SK-N-SH (cell line): ENCODE results near the gene SNHG17. TPM values are rescaled to one million over a fixed set of nuclear protein-coding genes. Genes with fewer than 3 reads are reported as not detected.

ENCODE experiments used
- CTCF ChIA-PET: fragments of 300-600, 350-600 bp; formaldehyde crosslinking; extraction: SDS; loops from one replicate; lab custom pipeline; 2021; lab: Yijun Ruan, JAX
- POLR2A ChIA-PET: fragments of 350-600 bp; sonication (Branson Sonifier 250); formaldehyde crosslinking; extraction: SDS; loops from one replicate; lab custom pipeline; 2020; ENCODE audit warnings: antibody characterized with exemption, inconsistent platforms; lab: Yijun Ruan, JAX
- DNase-seq: peaks from one replicate; pipeline ENCODE4 v3.0.0; 2012
- H2AFZ ChIP-seq: fragments of 200-600 bp; sonication (generic); 2 replicates; pipeline ENCODE4 v1.8.1; 2016; ENCODE audit warnings: antibody characterized with exemption, mild to moderate bottlenecking, low read depth
- H3F3A ChIP-seq: fragments of 200-600 bp; sonication (generic); replicated peaks from 2 replicates; pipeline ENCODE3; 2016; ENCODE audit warnings: antibody characterized with exemption, mild to moderate bottlenecking; ENCODE audit not compliant: insufficient read depth
- H3K27ac ChIP-seq, 2 experiments: fragments of 200-500 bp in 1 of 2; fragments of 200-600 bp in 1 of 2; sonication (Bioruptor generic) in 1 of 2; sonication (generic), shearing (Covaris generic) in 1 of 2; 2 replicates each; pipeline versions ENCODE4 v1.5.1 to v1.6.1; 2014 to 2016; ENCODE audit warnings: low read depth in 2 of 2, inconsistent platforms in 1 of 2, low read length in 1 of 2, mild to moderate bottlenecking in 1 of 2, mixed read lengths in 1 of 2
- H3K27me3 ChIP-seq: fragments of 200-600 bp; sonication (generic), shearing (Covaris generic); 2 replicates; pipeline ENCODE4 v1.6.1; 2016; ENCODE audit warnings: mixed run types; ENCODE audit not compliant: insufficient read depth
- H3K36me3 ChIP-seq, 2 experiments: fragments of 200-500 bp in 1 of 2; fragments of 200-600 bp in 1 of 2; sonication (Bioruptor generic) in 1 of 2; sonication (generic) in 1 of 2; replicated peaks in 1 of 2; 2 replicates each; pipeline versions ENCODE3 to v1.5.1; 2014 to 2016; ENCODE audit warnings: low read length in 1 of 2, mild to moderate bottlenecking in 1 of 2; ENCODE audit not compliant: insufficient read depth in 2 of 2, control insufficient read depth in 1 of 2
- H3K4me1 ChIP-seq, 2 experiments: fragments of 200-500 bp in 1 of 2; fragments of 200-600 bp in 1 of 2; sonication (Bioruptor generic) in 1 of 2; sonication (generic), shearing (Covaris generic) in 1 of 2; 2 replicates each; pipeline versions ENCODE4 v1.5.1 to v1.6.1; 2014 to 2016; ENCODE audit warnings: low read depth in 1 of 2, low read length in 1 of 2, mixed run types in 1 of 2; ENCODE audit not compliant: insufficient read depth in 2 of 2, control insufficient read depth in 1 of 2
- H3K4me2 ChIP-seq: fragments of 200-600 bp; sonication (generic), shearing (Covaris generic); 2 replicates; pipeline ENCODE4 v1.6.1; 2017; ENCODE audit warnings: mixed run types
- H3K4me3 ChIP-seq, 2 experiments: fragments of 200-500 bp in 1 of 2; fragments of 200-600 bp in 1 of 2; sonication (Bioruptor generic) in 1 of 2; sonication (generic), shearing (Covaris generic) in 1 of 2; 2 replicates each; pipeline versions ENCODE4 v1.5.1 to v1.8.1; 2014 to 2016; ENCODE audit warnings: low read depth in 2 of 2, inconsistent platforms in 1 of 2, low read length in 1 of 2, mild to moderate bottlenecking in 1 of 2, mixed read lengths in 1 of 2, moderate library complexity in 1 of 2
- H3K79me2 ChIP-seq: fragments of 200-600 bp; sonication (generic); 2 replicates; pipeline ENCODE4 v1.8.1; 2017; ENCODE audit warnings: mild to moderate bottlenecking; ENCODE audit not compliant: insufficient read depth
- H3K9ac ChIP-seq: fragments of 200-600 bp; sonication (generic); 2 replicates; pipeline ENCODE4 v1.6.1; 2017; ENCODE audit warnings: mixed run types
- H3K9me2 ChIP-seq: fragments of 200-600 bp; sonication (generic); 2 replicates; pipeline ENCODE4 v1.6.1; 2017; ENCODE audit warnings: mixed run types
- H3K9me3 ChIP-seq: fragments of 200-600 bp; sonication (generic); 2 replicates; pipeline ENCODE4 v1.6.1; 2017; ENCODE audit warnings: mixed run types, mild to moderate bottlenecking, moderate library complexity
- H4K20me1 ChIP-seq: fragments of 200-600 bp; sonication (generic); 2 replicates; pipeline ENCODE4 v1.6.1; 2017; ENCODE audit warnings: mild to moderate bottlenecking, mixed run types; ENCODE audit not compliant: insufficient read depth
- ELF1 ChIP-seq: IDR thresholded peaks from 2 replicates; pipeline ENCODE4 v1.4.0; 2012
- EP300 ChIP-seq, 2 experiments: IDR thresholded peaks; 2 replicates each; pipeline versions ENCODE4 v1.4.0 to v1.6.1; 2012; ENCODE audit warnings: borderline replicate concordance in 1 of 2, low read depth in 1 of 2, low read length in 1 of 2
- EZH2phosphoT487 ChIP-seq: fragments of 200-600 bp; sonication (generic); IDR thresholded peaks from 2 replicates; pipeline ENCODE4 v1.6.1; 2017; ENCODE audit warnings: low read depth, mixed run types, mild to moderate bottlenecking, antibody characterized with exemption, moderate library complexity, borderline replicate concordance
- FOSL2 ChIP-seq: IDR thresholded peaks from 2 replicates; pipeline ENCODE4 v1.4.0; 2012; ENCODE audit warnings: low read depth, mild to moderate bottlenecking, moderate library complexity, borderline replicate concordance
- MXI1 ChIP-seq: IDR thresholded peaks from 2 replicates; pipeline ENCODE4 v1.6.1; 2012; ENCODE audit warnings: mild to moderate bottlenecking, low read depth, low read length, improper control_type of control experiment
- NRF1 ChIP-seq: IDR thresholded peaks from 2 replicates; pipeline ENCODE4 v1.6.1; 2012; ENCODE audit warnings: low read depth, mild to moderate bottlenecking, low read length
- RAD21 ChIP-seq: IDR thresholded peaks from 2 replicates; pipeline ENCODE4 v1.6.1; 2012; ENCODE audit warnings: mild to moderate bottlenecking, low read length
- SIN3A ChIP-seq: IDR thresholded peaks from 2 replicates; pipeline ENCODE4 v1.6.1; 2012; ENCODE audit warnings: low read depth, mild to moderate bottlenecking, low read length, moderate library complexity, borderline replicate concordance
- TAF1 ChIP-seq: IDR thresholded peaks from 2 replicates; pipeline ENCODE4 v1.6.1; 2012; ENCODE audit warnings: low read depth, mild to moderate bottlenecking, low read length, moderate library complexity, borderline replicate concordance
- WGBS: methylation state at CpG from one replicate; pipeline ENCODE4 v1.1.6; 2017; ENCODE audit warnings: low lambda C conversion rate; 5-methylcytosine and 5-hydroxymethylcytosine counted together
- polyA plus RNA-seq, 3 experiments: library from polyadenylated mRNA; depleted of rRNA; stranded (reverse); fragments of >200 nt; gene quantifications; 2 replicates each; pipeline ENCODE4 v1.2.3, GENCODE V29; 2012
- TF ChIP-seq, protein P1 (sequence below): IDR thresholded peaks from 2 replicates; pipeline ENCODE4 v1.4.0; 2012; ENCODE audit warnings: low read depth, borderline replicate concordance
- TF ChIP-seq, protein P2 (sequence below): IDR thresholded peaks from 2 replicates; pipeline ENCODE4 v1.6.1; 2012; ENCODE audit warnings: mild to moderate bottlenecking, low read depth, low read length, moderate library complexity

Gene SNHG17
- polyA plus RNA-seq, 1 of the 3 experiments (the other 2 are of a cell fraction), result 40.3 TPM

DNA sequence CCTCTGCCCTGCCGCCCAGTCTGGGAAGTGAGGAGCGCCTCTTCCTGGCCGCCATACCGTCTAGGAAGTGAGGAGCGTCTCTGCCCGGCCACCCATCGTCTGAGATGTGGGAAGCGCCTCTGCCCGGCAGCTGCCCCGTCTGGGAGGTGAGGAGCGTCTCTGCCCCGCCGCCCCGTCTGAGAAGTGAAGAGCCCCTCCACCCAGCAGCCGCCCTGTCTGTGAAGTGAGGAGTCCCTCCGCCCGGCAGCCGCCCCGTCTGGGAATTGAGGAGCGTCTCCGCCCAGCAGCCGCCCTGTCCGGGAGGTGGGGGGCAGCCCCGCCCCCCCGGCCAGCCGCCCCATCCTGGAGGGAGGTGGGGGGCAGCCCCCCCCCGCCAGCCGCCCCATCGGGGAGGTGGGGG is 27.8 kb downstream of the SNHG17 start (continued):
- TF ChIP-seq, protein P1, sequence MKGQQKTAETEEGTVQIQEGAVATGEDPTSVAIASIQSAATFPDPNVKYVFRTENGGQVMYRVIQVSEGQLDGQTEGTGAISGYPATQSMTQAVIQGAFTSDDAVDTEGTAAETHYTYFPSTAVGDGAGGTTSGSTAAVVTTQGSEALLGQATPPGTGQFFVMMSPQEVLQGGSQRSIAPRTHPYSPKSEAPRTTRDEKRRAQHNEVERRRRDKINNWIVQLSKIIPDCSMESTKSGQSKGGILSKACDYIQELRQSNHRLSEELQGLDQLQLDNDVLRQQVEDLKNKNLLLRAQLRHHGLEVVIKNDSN, result no peak
- TF ChIP-seq NRF1, result no peak

DNA sequence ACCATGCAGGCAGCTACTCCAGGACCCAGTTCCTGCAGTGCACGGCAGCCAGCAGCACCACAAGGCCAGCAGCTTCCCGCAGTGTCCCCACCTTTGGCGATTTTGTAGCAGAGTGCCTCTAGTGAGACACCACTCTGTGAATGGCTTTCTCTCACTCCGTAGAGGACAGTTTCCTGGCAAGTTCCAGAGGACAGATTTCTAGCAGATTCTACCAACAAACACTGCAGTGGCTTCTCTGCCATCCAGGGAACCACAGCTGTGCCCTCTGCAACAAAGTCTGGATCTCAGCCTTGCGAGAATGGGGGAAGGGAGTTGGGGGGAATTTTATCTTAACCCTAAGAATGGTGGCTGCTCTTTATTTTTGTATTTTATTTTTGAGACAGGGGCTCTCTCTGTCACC is 28.7 kb downstream of the SNHG17 start:
- DNase-seq, result no peak
- no peaks in the 10 kb centered on the region for H3K27me3 ChIP-seq
- CTCF ChIA-PET, result interaction anchor here (0.7 to 1.5 kb wide), 5 partner anchors 19 to 862 kb away, joined by 3 to 4 read pairs (median 3); no protein-coding TSS in a partner anchor
- no peaks in the 10 kb centered on the region for H3K9me2 ChIP-seq
- no peaks in the 10 kb centered on the region for H3F3A ChIP-seq
- H4K20me1 ChIP-seq, result no peaks in the 10 kb centered on the region
- no peak overlapping the region for H2AFZ ChIP-seq
- H3K4me1 ChIP-seq, result no peaks in the 10 kb centered on the region
- POLR2A ChIA-PET, result no interaction called here
- H3K9ac ChIP-seq, result no peak overlapping the region
- WGBS, result 89% methylated on average over 3 of the region's 5 CpGs
- no peaks in the 10 kb centered on the region for H3K9me3 ChIP-seq
- H3K36me3 ChIP-seq, result no peaks in the 10 kb centered on the region
- TF ChIP-seq EP300 (IDR thresholded peaks at IDR 0.05; ENCODE audit: borderline replicate concordance in 1 of 2, low read depth in 1 of 2, low read length in 1 of 2) (no peak), SIN3A (no peak), FOSL2 (no peak), EZH2phosphoT487 (no peak), RAD21 (no peak), ELF1 (no peak), MXI1 (no peak), NRF1 (no peak), TAF1 (no peak)
- TF ChIP-seq, protein P2, sequence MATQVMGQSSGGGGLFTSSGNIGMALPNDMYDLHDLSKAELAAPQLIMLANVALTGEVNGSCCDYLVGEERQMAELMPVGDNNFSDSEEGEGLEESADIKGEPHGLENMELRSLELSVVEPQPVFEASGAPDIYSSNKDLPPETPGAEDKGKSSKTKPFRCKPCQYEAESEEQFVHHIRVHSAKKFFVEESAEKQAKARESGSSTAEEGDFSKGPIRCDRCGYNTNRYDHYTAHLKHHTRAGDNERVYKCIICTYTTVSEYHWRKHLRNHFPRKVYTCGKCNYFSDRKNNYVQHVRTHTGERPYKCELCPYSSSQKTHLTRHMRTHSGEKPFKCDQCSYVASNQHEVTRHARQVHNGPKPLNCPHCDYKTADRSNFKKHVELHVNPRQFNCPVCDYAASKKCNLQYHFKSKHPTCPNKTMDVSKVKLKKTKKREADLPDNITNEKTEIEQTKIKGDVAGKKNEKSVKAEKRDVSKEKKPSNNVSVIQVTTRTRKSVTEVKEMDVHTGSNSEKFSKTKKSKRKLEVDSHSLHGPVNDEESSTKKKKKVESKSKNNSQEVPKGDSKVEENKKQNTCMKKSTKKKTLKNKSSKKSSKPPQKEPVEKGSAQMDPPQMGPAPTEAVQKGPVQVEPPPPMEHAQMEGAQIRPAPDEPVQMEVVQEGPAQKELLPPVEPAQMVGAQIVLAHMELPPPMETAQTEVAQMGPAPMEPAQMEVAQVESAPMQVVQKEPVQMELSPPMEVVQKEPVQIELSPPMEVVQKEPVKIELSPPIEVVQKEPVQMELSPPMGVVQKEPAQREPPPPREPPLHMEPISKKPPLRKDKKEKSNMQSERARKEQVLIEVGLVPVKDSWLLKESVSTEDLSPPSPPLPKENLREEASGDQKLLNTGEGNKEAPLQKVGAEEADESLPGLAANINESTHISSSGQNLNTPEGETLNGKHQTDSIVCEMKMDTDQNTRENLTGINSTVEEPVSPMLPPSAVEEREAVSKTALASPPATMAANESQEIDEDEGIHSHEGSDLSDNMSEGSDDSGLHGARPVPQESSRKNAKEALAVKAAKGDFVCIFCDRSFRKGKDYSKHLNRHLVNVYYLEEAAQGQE, result no peak
- TF ChIP-seq, protein P1, result no peak
- H3K4me3 ChIP-seq, result no peak overlapping the region
- H3K4me2 ChIP-seq, result no peak overlapping the region
- no peaks in the 10 kb centered on the region for H3K79me2 ChIP-seq
- H3K27ac ChIP-seq, result no peak overlapping the region
